ENCODE results near the gene STARD5. TPM values are rescaled to one million over a fixed set of nuclear protein-coding genes. Genes with fewer than 3 reads are reported as not detected.

The STARD5 gene
- total and polyA plus RNA-seq, 2 experiments from 2014 or later = 3.8 to 10.1 TPM

DNA sequence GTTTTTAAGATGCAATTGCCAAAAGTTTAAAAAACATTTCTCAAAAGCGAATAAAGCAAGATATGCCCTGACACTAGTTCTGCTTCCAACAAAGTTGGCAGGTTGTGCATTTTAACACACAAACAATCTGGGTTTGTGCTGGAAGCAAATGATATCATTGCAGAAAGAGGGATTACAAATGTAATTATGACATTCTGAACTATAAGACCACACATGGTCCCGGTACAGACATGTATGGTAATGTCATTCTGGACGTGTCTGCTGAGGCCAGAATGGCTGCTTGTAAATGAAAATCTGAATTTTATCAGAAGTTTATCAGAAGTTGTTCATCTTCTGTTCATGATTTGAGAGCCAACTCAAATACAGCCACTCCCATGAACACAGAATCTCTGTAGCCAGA lies 39.3 kb upstream of the STARD5 start:
- H3K27ac ChIP-seq (ENCODE audit: low read depth) = no peak overlapping the region
- no peaks in the 10 kb centered on the region for H3K79me2 ChIP-seq (replicated peaks; ENCODE audit: insufficient read depth)
- Mint-ChIP-seq H3K9me3 (no peaks in the 10 kb centered on the region), H3K27me3 (ENCODE audit: insufficient read depth, low read depth, poor library complexity) (no peaks in the 10 kb centered on the region), H3K27ac (no peak overlapping the region), H3K4me1 (no peaks in the 10 kb centered on the region), H3K4me3 (no peak overlapping the region), H3K36me3 (ENCODE audit: low read depth) (no peaks in the 10 kb centered on the region)
- no peaks in the 10 kb centered on the region; the same call in 1 of the 2 replicates for H4K20me1 ChIP-seq (replicated peaks; ENCODE audit: insufficient read depth)
- no peak overlapping the region for H2AFZ ChIP-seq
- no peak overlapping the region for H3K4me2 ChIP-seq
- TF ChIP-seq, protein P1, sequence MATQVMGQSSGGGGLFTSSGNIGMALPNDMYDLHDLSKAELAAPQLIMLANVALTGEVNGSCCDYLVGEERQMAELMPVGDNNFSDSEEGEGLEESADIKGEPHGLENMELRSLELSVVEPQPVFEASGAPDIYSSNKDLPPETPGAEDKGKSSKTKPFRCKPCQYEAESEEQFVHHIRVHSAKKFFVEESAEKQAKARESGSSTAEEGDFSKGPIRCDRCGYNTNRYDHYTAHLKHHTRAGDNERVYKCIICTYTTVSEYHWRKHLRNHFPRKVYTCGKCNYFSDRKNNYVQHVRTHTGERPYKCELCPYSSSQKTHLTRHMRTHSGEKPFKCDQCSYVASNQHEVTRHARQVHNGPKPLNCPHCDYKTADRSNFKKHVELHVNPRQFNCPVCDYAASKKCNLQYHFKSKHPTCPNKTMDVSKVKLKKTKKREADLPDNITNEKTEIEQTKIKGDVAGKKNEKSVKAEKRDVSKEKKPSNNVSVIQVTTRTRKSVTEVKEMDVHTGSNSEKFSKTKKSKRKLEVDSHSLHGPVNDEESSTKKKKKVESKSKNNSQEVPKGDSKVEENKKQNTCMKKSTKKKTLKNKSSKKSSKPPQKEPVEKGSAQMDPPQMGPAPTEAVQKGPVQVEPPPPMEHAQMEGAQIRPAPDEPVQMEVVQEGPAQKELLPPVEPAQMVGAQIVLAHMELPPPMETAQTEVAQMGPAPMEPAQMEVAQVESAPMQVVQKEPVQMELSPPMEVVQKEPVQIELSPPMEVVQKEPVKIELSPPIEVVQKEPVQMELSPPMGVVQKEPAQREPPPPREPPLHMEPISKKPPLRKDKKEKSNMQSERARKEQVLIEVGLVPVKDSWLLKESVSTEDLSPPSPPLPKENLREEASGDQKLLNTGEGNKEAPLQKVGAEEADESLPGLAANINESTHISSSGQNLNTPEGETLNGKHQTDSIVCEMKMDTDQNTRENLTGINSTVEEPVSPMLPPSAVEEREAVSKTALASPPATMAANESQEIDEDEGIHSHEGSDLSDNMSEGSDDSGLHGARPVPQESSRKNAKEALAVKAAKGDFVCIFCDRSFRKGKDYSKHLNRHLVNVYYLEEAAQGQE (IDR thresholded peaks at IDR 0.05; ENCODE audit: unreplicated experiment) = no peak
- TF ChIP-seq EZH2 (IDR thresholded peaks at IDR 0.05; ENCODE audit: low read depth, unreplicated experiment) = no peak
- TF ChIP-seq, protein P2, sequence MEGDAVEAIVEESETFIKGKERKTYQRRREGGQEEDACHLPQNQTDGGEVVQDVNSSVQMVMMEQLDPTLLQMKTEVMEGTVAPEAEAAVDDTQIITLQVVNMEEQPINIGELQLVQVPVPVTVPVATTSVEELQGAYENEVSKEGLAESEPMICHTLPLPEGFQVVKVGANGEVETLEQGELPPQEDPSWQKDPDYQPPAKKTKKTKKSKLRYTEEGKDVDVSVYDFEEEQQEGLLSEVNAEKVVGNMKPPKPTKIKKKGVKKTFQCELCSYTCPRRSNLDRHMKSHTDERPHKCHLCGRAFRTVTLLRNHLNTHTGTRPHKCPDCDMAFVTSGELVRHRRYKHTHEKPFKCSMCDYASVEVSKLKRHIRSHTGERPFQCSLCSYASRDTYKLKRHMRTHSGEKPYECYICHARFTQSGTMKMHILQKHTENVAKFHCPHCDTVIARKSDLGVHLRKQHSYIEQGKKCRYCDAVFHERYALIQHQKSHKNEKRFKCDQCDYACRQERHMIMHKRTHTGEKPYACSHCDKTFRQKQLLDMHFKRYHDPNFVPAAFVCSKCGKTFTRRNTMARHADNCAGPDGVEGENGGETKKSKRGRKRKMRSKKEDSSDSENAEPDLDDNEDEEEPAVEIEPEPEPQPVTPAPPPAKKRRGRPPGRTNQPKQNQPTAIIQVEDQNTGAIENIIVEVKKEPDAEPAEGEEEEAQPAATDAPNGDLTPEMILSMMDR (conservative IDR thresholded peaks at IDR 0.05; ENCODE audit: low read depth in 2 of 2) = no peak
- no peaks in the 10 kb centered on the region for H3K36me3 ChIP-seq (ENCODE audit: insufficient read depth)
- no peaks in the 10 kb centered on the region for H3K9me2 ChIP-seq (ENCODE audit: insufficient read depth)
- no peaks in the 10 kb centered on the region for H3K4me1 ChIP-seq (ENCODE audit: insufficient read depth)
- H3K4me3 ChIP-seq = no peak overlapping the region
- no peaks in the 10 kb centered on the region for H3K27me3 ChIP-seq (ENCODE audit: insufficient read depth)
- DNase-seq (ENCODE audit: low spot score) (no peak), ATAC-seq (no peak)
- no peaks in the 10 kb centered on the region for H3F3A ChIP-seq (replicated peaks; ENCODE audit: low read depth)

- H3K27me3 ChIP-seq (ENCODE audit: insufficient read depth) = no peaks in the 10 kb centered on the region
- ATAC-seq (no peak), DNase-seq (ENCODE audit: low spot score) (no peak)
- Mint-ChIP-seq H3K9me3 (no peaks in the 10 kb centered on the region), H3K36me3 (ENCODE audit: low read depth) (no peaks in the 10 kb centered on the region), H3K4me1 (no peaks in the 10 kb centered on the region), H3K27me3 (ENCODE audit: insufficient read depth, low read depth, poor library complexity) (no peaks in the 10 kb centered on the region), H3K4me3 (no peak overlapping the region), H3K27ac (no peak overlapping the region)
- no peaks in the 10 kb centered on the region; the same call in 1 of the 2 replicates for H4K20me1 ChIP-seq (replicated peaks; ENCODE audit: insufficient read depth)
- H3K27ac ChIP-seq (ENCODE audit: low read depth) = no peak overlapping the region
- no peaks in the 10 kb centered on the region for H3K36me3 ChIP-seq (ENCODE audit: insufficient read depth)
- H3K4me1 ChIP-seq (ENCODE audit: insufficient read depth) = no peaks in the 10 kb centered on the region
- no peak overlapping the region for H3K4me2 ChIP-seq
- no peak overlapping the region for H3K4me3 ChIP-seq
- H3K79me2 ChIP-seq (replicated peaks; ENCODE audit: insufficient read depth) = no peaks in the 10 kb centered on the region
- no peaks in the 10 kb centered on the region for H3F3A ChIP-seq (replicated peaks; ENCODE audit: low read depth)
- no peak overlapping the region for H2AFZ ChIP-seq
- H3K9me2 ChIP-seq (ENCODE audit: insufficient read depth) = no peaks in the 10 kb centered on the region
- TF ChIP-seq ZNF462 (CRISPR knock-in tag; IDR thresholded peaks at IDR 0.05) = no peak
- TF ChIP-seq ZNF114 (CRISPR knock-in tag; IDR thresholded peaks at IDR 0.05) = no peak
- no peak for TF ChIP-seq ZNF331 (CRISPR knock-in tag; IDR thresholded peaks at IDR 0.05; ENCODE audit: low read depth)
- TF ChIP-seq, protein P2 (conservative IDR thresholded peaks at IDR 0.05; ENCODE audit: low read depth in 2 of 2) = no peak
- no peak for TF ChIP-seq EZH2phosphoT487 (IDR thresholded peaks at IDR 0.05; ENCODE audit: unreplicated experiment)
- TF ChIP-seq EZH2 (IDR thresholded peaks at IDR 0.05; ENCODE audit: low read depth, unreplicated experiment) = no peak
Observed at GRCh38 chr15:81362790-81363189, 38.8 kb upstream of the STARD5 start.

Data from GM23338 (cell line).